H1 (cell line): ENCODE measurements around the gene TGOLN2. TPM values are rescaled to one million over a fixed set of nuclear protein-coding genes. Genes with fewer than 3 reads are reported as not detected.

Source experiments
- BCL11A ChIP-seq, 2 experiments: IDR thresholded peaks; one replicate each; pipeline ENCODE4 v1.6.1; 2011; ENCODE audit warnings: low read depth in 2 of 2, low read length in 2 of 2, mild to moderate bottlenecking in 2 of 2
- polyA plus RNA-seq, 7 experiments: library from polyadenylated mRNA; depleted of rRNA in 3 of 7; stranded (reverse) in 5 of 7; unstranded in 2 of 7; fragments of >200 nt in 5 of 7; fragments of 200-250 nt in 2 of 7; gene quantifications; 1 replicate in 5 of 7; 2 replicates in 1 of 7; 4 replicates in 1 of 7; pipeline versions ENCODE4 v1.2.1 to v1.2.3, GENCODE V29; 2011 to 2013; ENCODE audit warnings: missing spikeins in 2 of 7, mixed read lengths in 2 of 7
- total RNA-seq: library from RNA; stranded (reverse); fragmentation: NEBNext Ultra II Directional; extraction: Animal tissue kit (Norgen Biotek cat#: 25700); gene quantifications from 2 replicates; pipeline ENCODE4 v1.2.1, GENCODE V29; 2021
- TF ChIP-seq, protein P1 (sequence below): fragments of 300-600 bp; sonication (generic); IDR thresholded peaks from 2 replicates; pipeline ENCODE4 v1.7.1; 2012; ENCODE audit warnings: low read length, moderate library complexity, mild to moderate bottlenecking, inconsistent platforms; ENCODE audit not compliant: insufficient replicate concordance

The TGOLN2 gene
- total and polyA plus RNA-seq, 2 of the 8 experiments (the other 6 are each of a cell fraction or from before 2014, with no cell fraction given) = 33.9 to 38.9 TPM

DNA sequence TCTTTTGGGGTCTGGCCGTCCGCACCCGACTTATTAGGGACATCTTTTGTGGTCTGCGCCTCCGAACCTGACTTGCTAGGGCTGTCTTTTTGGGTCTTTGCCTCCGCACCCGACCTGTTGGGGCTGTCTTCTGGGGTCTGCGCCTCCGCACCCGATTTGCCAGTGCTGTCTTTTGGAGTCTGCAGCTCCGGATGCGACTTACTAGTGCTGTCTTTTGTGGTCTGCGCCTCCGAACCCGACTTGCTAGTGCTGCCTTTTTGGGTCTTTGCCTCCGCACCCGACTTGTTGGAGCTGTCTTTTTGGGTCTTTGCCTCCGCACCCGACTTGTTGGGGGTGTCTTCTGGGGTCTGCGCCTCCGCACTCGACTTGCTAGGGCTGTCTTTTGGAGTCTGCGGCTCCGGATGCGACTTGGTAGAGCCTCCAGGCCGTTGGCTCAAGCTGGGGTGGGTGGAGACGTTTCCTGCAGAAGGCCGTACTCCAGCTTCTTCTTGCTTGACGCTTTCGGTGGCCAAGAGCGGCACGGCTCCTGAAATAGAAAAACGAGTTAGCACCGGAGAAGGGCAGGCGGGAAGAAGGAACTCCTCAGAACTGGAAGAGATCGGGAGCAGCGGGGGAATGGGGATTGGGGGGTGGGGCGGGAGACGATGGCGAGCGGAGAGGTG, 498 bp downstream of the TGOLN2 start (continued):
- TF ChIP-seq, protein P1, sequence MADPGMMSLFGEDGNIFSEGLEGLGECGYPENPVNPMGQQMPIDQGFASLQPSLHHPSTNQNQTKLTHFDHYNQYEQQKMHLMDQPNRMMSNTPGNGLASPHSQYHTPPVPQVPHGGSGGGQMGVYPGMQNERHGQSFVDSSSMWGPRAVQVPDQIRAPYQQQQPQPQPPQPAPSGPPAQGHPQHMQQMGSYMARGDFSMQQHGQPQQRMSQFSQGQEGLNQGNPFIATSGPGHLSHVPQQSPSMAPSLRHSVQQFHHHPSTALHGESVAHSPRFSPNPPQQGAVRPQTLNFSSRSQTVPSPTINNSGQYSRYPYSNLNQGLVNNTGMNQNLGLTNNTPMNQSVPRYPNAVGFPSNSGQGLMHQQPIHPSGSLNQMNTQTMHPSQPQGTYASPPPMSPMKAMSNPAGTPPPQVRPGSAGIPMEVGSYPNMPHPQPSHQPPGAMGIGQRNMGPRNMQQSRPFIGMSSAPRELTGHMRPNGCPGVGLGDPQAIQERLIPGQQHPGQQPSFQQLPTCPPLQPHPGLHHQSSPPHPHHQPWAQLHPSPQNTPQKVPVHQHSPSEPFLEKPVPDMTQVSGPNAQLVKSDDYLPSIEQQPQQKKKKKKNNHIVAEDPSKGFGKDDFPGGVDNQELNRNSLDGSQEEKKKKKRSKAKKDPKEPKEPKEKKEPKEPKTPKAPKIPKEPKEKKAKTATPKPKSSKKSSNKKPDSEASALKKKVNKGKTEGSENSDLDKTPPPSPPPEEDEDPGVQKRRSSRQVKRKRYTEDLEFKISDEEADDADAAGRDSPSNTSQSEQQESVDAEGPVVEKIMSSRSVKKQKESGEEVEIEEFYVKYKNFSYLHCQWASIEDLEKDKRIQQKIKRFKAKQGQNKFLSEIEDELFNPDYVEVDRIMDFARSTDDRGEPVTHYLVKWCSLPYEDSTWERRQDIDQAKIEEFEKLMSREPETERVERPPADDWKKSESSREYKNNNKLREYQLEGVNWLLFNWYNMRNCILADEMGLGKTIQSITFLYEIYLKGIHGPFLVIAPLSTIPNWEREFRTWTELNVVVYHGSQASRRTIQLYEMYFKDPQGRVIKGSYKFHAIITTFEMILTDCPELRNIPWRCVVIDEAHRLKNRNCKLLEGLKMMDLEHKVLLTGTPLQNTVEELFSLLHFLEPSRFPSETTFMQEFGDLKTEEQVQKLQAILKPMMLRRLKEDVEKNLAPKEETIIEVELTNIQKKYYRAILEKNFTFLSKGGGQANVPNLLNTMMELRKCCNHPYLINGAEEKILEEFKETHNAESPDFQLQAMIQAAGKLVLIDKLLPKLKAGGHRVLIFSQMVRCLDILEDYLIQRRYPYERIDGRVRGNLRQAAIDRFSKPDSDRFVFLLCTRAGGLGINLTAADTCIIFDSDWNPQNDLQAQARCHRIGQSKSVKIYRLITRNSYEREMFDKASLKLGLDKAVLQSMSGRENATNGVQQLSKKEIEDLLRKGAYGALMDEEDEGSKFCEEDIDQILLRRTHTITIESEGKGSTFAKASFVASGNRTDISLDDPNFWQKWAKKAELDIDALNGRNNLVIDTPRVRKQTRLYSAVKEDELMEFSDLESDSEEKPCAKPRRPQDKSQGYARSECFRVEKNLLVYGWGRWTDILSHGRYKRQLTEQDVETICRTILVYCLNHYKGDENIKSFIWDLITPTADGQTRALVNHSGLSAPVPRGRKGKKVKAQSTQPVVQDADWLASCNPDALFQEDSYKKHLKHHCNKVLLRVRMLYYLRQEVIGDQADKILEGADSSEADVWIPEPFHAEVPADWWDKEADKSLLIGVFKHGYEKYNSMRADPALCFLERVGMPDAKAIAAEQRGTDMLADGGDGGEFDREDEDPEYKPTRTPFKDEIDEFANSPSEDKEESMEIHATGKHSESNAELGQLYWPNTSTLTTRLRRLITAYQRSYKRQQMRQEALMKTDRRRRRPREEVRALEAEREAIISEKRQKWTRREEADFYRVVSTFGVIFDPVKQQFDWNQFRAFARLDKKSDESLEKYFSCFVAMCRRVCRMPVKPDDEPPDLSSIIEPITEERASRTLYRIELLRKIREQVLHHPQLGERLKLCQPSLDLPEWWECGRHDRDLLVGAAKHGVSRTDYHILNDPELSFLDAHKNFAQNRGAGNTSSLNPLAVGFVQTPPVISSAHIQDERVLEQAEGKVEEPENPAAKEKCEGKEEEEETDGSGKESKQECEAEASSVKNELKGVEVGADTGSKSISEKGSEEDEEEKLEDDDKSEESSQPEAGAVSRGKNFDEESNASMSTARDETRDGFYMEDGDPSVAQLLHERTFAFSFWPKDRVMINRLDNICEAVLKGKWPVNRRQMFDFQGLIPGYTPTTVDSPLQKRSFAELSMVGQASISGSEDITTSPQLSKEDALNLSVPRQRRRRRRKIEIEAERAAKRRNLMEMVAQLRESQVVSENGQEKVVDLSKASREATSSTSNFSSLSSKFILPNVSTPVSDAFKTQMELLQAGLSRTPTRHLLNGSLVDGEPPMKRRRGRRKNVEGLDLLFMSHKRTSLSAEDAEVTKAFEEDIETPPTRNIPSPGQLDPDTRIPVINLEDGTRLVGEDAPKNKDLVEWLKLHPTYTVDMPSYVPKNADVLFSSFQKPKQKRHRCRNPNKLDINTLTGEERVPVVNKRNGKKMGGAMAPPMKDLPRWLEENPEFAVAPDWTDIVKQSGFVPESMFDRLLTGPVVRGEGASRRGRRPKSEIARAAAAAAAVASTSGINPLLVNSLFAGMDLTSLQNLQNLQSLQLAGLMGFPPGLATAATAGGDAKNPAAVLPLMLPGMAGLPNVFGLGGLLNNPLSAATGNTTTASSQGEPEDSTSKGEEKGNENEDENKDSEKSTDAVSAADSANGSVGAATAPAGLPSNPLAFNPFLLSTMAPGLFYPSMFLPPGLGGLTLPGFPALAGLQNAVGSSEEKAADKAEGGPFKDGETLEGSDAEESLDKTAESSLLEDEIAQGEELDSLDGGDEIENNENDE = no peak
- TF ChIP-seq BCL11A (IDR thresholded peaks at IDR 0.05; ENCODE audit: low read depth in 2 of 2, low read length in 2 of 2) = no peak
